Lung (tissue), 12 donors: ENCODE data around the gene TOP2A. TPM values are rescaled to one million over a fixed set of nuclear protein-coding genes. Genes with fewer than 3 reads are reported as not detected.

Experiments used
- ATAC-seq: fragments of 200-7000 bp; cut with Tn5 transposase; one replicate; pipeline ENCODE4 v1.9.1; 2020; ENCODE audit warnings: moderate number of reproducible peaks; ENCODE audit not compliant: insufficient read depth, low FRiP score
- DNase-seq, 3 donors: peaks; one replicate each; pipeline ENCODE4 v3.0.0-alpha.2; 2013 to 2017
- H3K27ac ChIP-seq, 2 donors: one replicate each; pipeline ENCODE4 v1.5.1; 2013; ENCODE audit warnings: mild to moderate bottlenecking in 2 of 2, moderate library complexity in 2 of 2, control low read depth in 1 of 2, inconsistent platforms in 1 of 2, low read depth in 1 of 2, low read length in 1 of 2
- H3K27me3 ChIP-seq, 3 donors: one replicate each; pipeline ENCODE4 v1.5.1; 2013; ENCODE audit warnings: low read length in 2 of 3; ENCODE audit not compliant: control insufficient read depth in 3 of 3, insufficient read depth in 3 of 3
- H3K36me3 ChIP-seq, 4 donors: one replicate each; pipeline ENCODE4 v1.5.1; 2013; ENCODE audit warnings: low read length in 4 of 4, mild to moderate bottlenecking in 1 of 4, moderate library complexity in 1 of 4; ENCODE audit not compliant: control insufficient read depth in 4 of 4, insufficient read depth in 4 of 4
- H3K4me1 ChIP-seq, 5 donors: one replicate each; pipeline ENCODE4 v1.5.1; 2013; ENCODE audit warnings: low read length in 5 of 5, mild to moderate bottlenecking in 2 of 5, moderate library complexity in 1 of 5; ENCODE audit not compliant: control insufficient read depth in 5 of 5, insufficient read depth in 5 of 5
- H3K4me3 ChIP-seq: one replicate; pipeline ENCODE4 v1.5.1; 2013; ENCODE audit warnings: mild to moderate bottlenecking, control low read depth, moderate library complexity
- H3K9ac ChIP-seq, 2 donors: one replicate each; pipeline ENCODE4 v1.5.1; 2013; ENCODE audit warnings: low read length in 2 of 2, control low read depth in 1 of 2; ENCODE audit not compliant: insufficient read depth in 1 of 2
- H3K9me3 ChIP-seq, 4 donors: one replicate each; pipeline ENCODE4 v1.5.1; 2013; ENCODE audit warnings: low read length in 3 of 4, mild to moderate bottlenecking in 1 of 4, moderate library complexity in 1 of 4; ENCODE audit not compliant: control insufficient read depth in 4 of 4, insufficient read depth in 3 of 4
- CTCF ChIP-seq: IDR thresholded peaks from 2 replicates; pipeline ENCODE4 v1.5.1; 2012; ENCODE audit warnings: mild to moderate bottlenecking; ENCODE audit errors: control extremely low read depth, extremely low read depth
- WGBS, 2 donors: extraction: QIAGEN DNeasy Blood & Tissue Kit; methylation state at CpG; one replicate each; pipeline ENCODE4 v1.1.7; 2013; 5-methylcytosine and 5-hydroxymethylcytosine counted together
- polyA plus RNA-seq, 2 donors: library from polyadenylated mRNA; stranded (reverse); fragments of 200-250 nt; gene quantifications; one replicate each; pipeline ENCODE4 v1.2.1, GENCODE V29; 2013
- total RNA-seq, 2 donors: library from RNA; depleted of rRNA in 1 of 2; stranded (reverse); fragments of >200 nt in 1 of 2; gene quantifications; one replicate each; pipeline ENCODE4 v1.2.1, GENCODE V29; 2014 to 2021
- donor health status: control.
- donor health status: control.
- donor health status: Bipolar disorder and iron deficiency.
- donor health status: healthy.
- donor health status: DM: yes; HTN: yes; CAD: no.

Gene TOP2A
- total and polyA plus RNA-seq, 4 donors: 2.6 to 21.6 (median 9.6) TPM

GRCh38 chr17:40364121-40364861 is 53.4 kb downstream of the TOP2A start, which contains the start of gene GJD3:
GJD3 (minus strand) TSS chr17:40364737; CDS start chr17:40363815, 922 bp downstream.
- Histone ChIP-seq H3K27me3 (peaks cover 0 to 29% (median 18%) of the 10 kb centered on the region in 3 donors), H3K4me3 (peak within 1 kb of the TSS; percentile 55), H3K36me3 (no peaks in the 10 kb centered on the region), H3K27ac (peak within 1 kb of the TSS in 1 of 2 donors; percentile 17), H3K9me3 (peaks cover 0 to 1% (median 0%) of the 10 kb centered on the region in 4 donors), H3K9ac (no peak within 1 kb of the TSS), H3K4me1 (peaks cover 0 to 10% (median 0%) of the 10 kb centered on the region in 5 donors)
- ATAC-seq: no peak
- TF ChIP-seq CTCF: no peak
- WGBS, 2 donors: 56 to 76% methylated on average over 22 of the region's 22 CpGs
- peak in 2 of 3 donors; percentile 25 to 38 for DNase-seq

GRCh38 chr17:40363111-40363827 is 54.4 kb downstream of the TOP2A start:
- peak overlapping the region; percentile 55 for H3K4me3 ChIP-seq
- no peak for ATAC-seq
- peaks cover 0 to 29% (median 18%) of the 10 kb centered on the region in 3 donors for H3K27me3 ChIP-seq
- H3K27ac ChIP-seq: peak overlapping the region in 1 of 2 donors; percentile 21
- no peak overlapping the region for H3K9ac ChIP-seq
- H3K9me3 ChIP-seq: peaks cover 0 to 1% (median 0%) of the 10 kb centered on the region in 4 donors
- WGBS, 2 donors: 2 to 6% methylated on average over 76 to 91 of the region's 91 CpGs
- no peak for TF ChIP-seq CTCF
- DNase-seq: peak in 1 of 3 donors; percentile 36
- peaks cover 0 to 13% (median 0%) of the 10 kb centered on the region in 5 donors for H3K4me1 ChIP-seq
- no peaks in the 10 kb centered on the region for H3K36me3 ChIP-seq

GRCh38 chr17:40362696-40363110 is 55.0 kb downstream of the TOP2A start:
- Histone ChIP-seq H3K27ac (peak overlapping the region in 1 of 2 donors; percentile 21), H3K4me1 (peaks cover 0 to 13% (median 0%) of the 10 kb centered on the region in 5 donors), H3K27me3 (peaks cover 0 to 29% (median 18%) of the 10 kb centered on the region in 3 donors), H3K9me3 (peaks cover 0 to 1% (median 0%) of the 10 kb centered on the region in 4 donors), H3K36me3 (no peaks in the 10 kb centered on the region), H3K9ac (no peak overlapping the region), H3K4me3 (peak overlapping the region; percentile 55)
- ATAC-seq (peak; percentile 66), DNase-seq (peak in 2 of 3 donors; percentile 46 to 77)
- peak; percentile 36 for TF ChIP-seq CTCF
- 1% methylated on average over 40 to 58 of the region's 58 CpGs for WGBS, 2 donors
